GM12864 (cell line): ENCODE data around the gene SKAP1.
A peak's percentile ranks its signal among the peaks of the same experiment; 100 is the strongest.

Experiments
- DNase-seq: peaks from one replicate; pipeline ENCODE4 v3.0.0-alpha.2; 2011; ENCODE audit warnings: low read depth
- H3K4me3 ChIP-seq: 2 replicates; pipeline ENCODE4 v1.5.1; 2011; ENCODE audit warnings: mild to moderate bottlenecking, low read depth, low read length, control low read depth
- CTCF ChIP-seq: IDR thresholded peaks from 2 replicates; pipeline ENCODE4 v1.5.1; 2011; ENCODE audit warnings: low read depth, mild to moderate bottlenecking, moderate library complexity, low read length, control low read depth, inconsistent platforms; ENCODE audit errors: missing control alignments

SKAP1 gene

GRCh38 chr17:48439875-48440505 lies 10.0 kb upstream of the SKAP1 start:
- no peak for TF ChIP-seq CTCF
- no peak for DNase-seq
- H3K4me3 ChIP-seq = no peak overlapping the region

GRCh38 chr17:48439110-48439850 lies 9.3 kb upstream of the SKAP1 start:
- DNase-seq = no peak
- TF ChIP-seq CTCF = no peak
- H3K4me3 ChIP-seq = no peak overlapping the region

- no peak for DNase-seq
- no peak for TF ChIP-seq CTCF
- no peak overlapping the region for H3K4me3 ChIP-seq
Observed at GRCh38 chr17:48438516-48439061, 8.6 kb upstream of the SKAP1 start.

DNA sequence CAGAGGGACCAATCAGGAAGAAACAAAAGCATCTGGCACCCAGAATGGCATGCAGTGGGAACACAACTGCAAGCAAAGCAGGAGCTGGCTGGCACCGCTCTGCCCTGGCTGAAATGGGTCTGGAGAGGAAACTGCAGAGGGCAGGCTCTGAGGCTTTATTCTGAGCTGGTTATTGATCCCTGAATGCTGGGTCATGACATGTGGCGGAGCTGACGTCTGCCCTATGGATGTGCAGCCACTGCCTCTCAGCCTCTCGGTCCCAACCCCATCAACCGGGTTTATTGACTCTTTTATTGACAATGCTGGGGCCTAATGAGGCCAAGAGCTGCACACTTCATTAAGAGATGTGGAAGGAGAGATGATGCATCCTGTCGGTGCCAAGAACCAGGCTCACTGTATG lies 3.9 kb upstream of the SKAP1 start:
- no peak for DNase-seq
- no peak overlapping the region for H3K4me3 ChIP-seq
- no peak for TF ChIP-seq CTCF

DNA sequence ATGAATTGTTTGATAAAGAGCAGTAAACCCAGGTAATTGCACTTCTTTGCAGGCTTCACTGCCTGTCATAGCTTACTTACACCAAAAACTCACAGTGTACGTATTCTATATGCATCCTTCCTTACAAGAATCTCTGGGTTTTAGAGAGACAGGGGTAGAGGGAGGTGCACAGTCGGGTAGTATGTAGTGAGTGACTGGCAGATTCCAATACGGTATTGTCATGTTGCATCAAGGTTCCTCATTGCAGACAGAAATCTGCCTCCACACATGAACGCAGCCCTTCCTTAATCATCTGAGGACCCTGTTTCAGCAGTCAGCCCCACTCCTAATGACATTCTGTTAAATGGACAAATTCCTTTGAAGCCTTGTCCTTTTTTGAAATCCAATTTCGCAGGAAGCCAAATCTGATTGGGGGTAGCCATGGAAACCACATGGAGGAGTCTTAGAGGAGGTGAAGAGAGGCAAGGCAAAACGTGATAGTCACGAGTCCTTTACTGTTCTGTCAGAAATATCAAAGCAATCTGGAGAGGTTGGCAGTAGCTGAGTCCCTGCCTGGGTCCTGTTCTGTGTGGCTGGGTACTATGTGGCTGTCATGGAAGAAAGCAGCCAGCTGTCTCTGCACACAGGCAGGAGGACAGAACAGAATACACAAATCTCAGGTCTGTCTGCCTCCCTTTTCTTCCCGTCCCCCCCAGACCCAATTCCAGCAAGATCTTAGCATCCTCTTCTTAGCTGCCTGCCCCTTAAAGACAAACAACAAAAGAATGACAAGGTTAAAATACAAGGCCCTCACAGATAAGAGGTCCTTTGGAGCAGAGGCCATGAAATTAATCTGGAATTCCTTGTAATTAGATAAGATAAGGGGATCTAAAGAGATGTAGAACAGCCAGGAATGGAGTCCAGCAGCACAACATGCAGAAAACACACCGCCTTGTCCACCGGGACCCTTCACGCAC lies 3.1 kb upstream of the SKAP1 start:
- DNase-seq = no peak
- H3K4me3 ChIP-seq = no peak overlapping the region
- no peak for TF ChIP-seq CTCF

- peak overlapping the region; percentile 73 for H3K4me3 ChIP-seq
- no peak for DNase-seq
- no peak for TF ChIP-seq CTCF
Observed at GRCh38 chr17:48429156-48429555, 858 bp downstream of the SKAP1 start.
